ENCODE results near the gene MTRF1. TPM values are rescaled to one million over a fixed set of nuclear protein-coding genes. Genes with fewer than 3 reads are reported as not detected.

Gene MTRF1
- total RNA-seq, 1 donor from 2014 or later: 13.7 TPM

DNA sequence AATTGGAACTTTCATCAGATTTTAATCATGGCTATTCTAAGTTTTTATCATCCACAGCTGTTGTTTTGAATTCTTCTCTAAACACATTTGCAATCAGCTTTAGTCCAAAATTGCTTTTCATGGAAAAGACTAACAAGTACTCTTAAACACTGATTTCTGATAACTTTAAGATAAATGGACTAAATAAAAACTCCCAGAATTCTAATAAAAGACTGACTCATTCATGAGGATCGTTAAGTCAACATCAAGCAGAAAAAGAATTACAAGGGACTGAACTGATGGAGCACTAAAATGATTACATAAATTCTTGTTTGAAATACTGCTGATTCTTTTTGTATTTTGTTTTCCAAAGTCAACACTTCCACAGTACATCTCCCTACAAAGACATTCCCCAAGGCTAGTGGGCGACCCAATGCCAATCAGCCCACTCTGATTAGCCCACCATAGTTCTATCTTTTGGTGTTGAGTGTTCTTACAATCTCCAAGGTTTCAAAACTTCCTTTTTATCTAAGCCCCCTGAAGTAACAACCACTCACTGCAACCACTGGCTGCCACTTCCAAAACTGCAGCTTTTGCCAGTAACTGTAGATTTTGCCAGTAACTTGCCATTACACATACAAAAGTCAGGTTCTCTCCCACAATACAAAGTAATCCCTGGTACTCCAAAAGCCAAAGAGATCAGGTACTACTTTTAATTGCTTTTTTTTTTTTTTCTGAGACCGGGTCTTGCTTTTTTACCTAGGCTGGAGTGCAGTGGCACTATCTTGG, 33.7 kb upstream of the MTRF1 start:
- no peak for TF ChIP-seq CTCF (IDR thresholded peaks at IDR 0.05)
- intact Hi-C loops (cut with DNase I): no loop called here

DNA sequence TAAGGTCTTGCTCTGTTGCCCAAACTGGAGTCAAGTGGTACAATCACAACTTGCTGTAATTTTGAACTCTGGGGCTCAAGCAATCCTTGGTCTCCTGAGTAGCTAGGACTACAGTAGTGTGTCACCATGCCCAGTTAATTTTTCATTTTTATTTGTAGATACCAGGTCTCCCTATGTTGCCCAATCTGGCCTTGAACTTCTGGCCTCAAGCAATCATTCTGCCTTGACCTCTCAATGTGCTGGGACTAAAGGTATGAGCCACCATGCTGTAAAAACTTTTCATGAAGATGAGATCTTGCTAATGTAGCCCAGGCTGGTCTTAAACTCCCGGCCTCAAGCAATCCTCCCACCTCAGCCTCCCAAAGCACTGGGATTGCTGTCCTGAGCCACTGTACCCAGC, 32.6 kb upstream of the MTRF1 start:
- DNase-seq: no peak
- no peaks in the 10 kb centered on the region for H3K36me3 ChIP-seq
- no peaks in the 10 kb centered on the region for H3K27me3 ChIP-seq (ENCODE audit: low read depth)
- no peaks in the 10 kb centered on the region for H3K9me3 ChIP-seq
- intact Hi-C loops (cut with DNase I): no loop called here
- no peaks in the 10 kb centered on the region for H3K4me1 ChIP-seq
- no peak overlapping the region for H3K4me3 ChIP-seq
- TF ChIP-seq CTCF (IDR thresholded peaks at IDR 0.05): no peak
- no peak for ATAC-seq
- no peak overlapping the region for H3K27ac ChIP-seq

More for the DNA sequence above, 33.7 kb upstream of the MTRF1 start:
- Histone ChIP-seq H3K4me1 (no peaks in the 10 kb centered on the region), H3K27me3 (ENCODE audit: low read depth) (no peaks in the 10 kb centered on the region), H3K4me3 (no peak overlapping the region), H3K36me3 (no peaks in the 10 kb centered on the region), H3K9me3 (no peaks in the 10 kb centered on the region), H3K27ac (no peak overlapping the region)
- DNase-seq (no peak), ATAC-seq (no peak)

- no peak for ATAC-seq
- H3K36me3 ChIP-seq: no peaks in the 10 kb centered on the region
- no peak for DNase-seq
- H3K4me3 ChIP-seq: no peak overlapping the region
- intact Hi-C loops (cut with DNase I): no loop called here
- H3K27ac ChIP-seq: no peak overlapping the region
- TF ChIP-seq CTCF (IDR thresholded peaks at IDR 0.05): no peak
- no peaks in the 10 kb centered on the region for H3K9me3 ChIP-seq
- no peaks in the 10 kb centered on the region for H3K4me1 ChIP-seq
- H3K27me3 ChIP-seq (ENCODE audit: low read depth): no peaks in the 10 kb centered on the region
Observed at GRCh38 chr13:41294914-41295313, 31.5 kb upstream of the MTRF1 start.

DNA sequence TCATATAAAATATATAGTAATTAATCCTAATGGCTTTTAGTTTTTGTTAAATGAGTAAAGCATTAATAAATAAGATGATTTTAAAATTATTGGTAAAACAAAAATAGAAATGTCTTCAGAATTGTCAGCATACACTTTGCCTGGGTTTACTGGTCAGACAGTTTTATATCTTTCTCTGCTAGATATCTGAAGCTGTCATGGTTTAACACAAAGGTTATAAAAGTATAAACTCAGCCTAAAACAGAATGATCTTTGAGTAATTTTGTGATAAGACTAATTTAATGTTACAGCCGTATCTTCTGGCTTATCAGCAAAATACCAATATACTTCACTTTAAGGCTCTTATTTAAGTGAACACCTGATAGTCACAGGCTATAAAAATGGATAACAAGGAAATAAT, 29.9 kb upstream of the MTRF1 start:
- Histone ChIP-seq H3K4me1 (no peaks in the 10 kb centered on the region), H3K4me3 (no peak overlapping the region), H3K27ac (no peak overlapping the region), H3K27me3 (ENCODE audit: low read depth) (no peaks in the 10 kb centered on the region), H3K36me3 (no peaks in the 10 kb centered on the region), H3K9me3 (no peaks in the 10 kb centered on the region)
- no peak for ATAC-seq
- no peak for TF ChIP-seq CTCF (IDR thresholded peaks at IDR 0.05)
- no peak for DNase-seq
- intact Hi-C loops (cut with DNase I): no loop called here

- DNase-seq (no peak), ATAC-seq (no peak)
- H3K4me1 ChIP-seq: no peaks in the 10 kb centered on the region
- H3K27me3 ChIP-seq (ENCODE audit: low read depth): no peaks in the 10 kb centered on the region
- no peak overlapping the region for H3K27ac ChIP-seq
- TF ChIP-seq CTCF (IDR thresholded peaks at IDR 0.05): no peak
- intact Hi-C loops (cut with DNase I): no loop called here
- no peaks in the 10 kb centered on the region for H3K9me3 ChIP-seq
- no peaks in the 10 kb centered on the region for H3K36me3 ChIP-seq
- H3K4me3 ChIP-seq: no peak overlapping the region
Observed at GRCh38 chr13:41291246-41291645, 27.9 kb upstream of the MTRF1 start.

All from lower lobe of right lung (tissue), 2 donors.